ENCODE measurements around the gene FUNDC2. TPM values are rescaled to one million over a fixed set of nuclear protein-coding genes. Genes with fewer than 3 reads are reported as not detected.
A peak's percentile ranks its signal among the peaks of the same experiment; 100 is the strongest.

Gene FUNDC2
- 79.7 TPM for total RNA-seq
- long read RNA-seq, full-length matches to known transcripts, result 68 of 74 reads
- long read RNA-seq, partial matches to known transcripts, result 3 of 74 reads
- long read RNA-seq, other reads (novel, unspliced or antisense), result 3 of 74 reads

GRCh38 chrX:155026727-155027508 lies at the start of gene FUNDC2:
Gene FUNDC2, plus strand, starts transcription at chrX:155026844. Its CDS starts 95 bp downstream, at chrX:155026939.
- Histone ChIP-seq H3K36me3 (no peaks in the 10 kb centered on the region), H3K27ac (peak within 1 kb of the TSS; percentile 98), H3K4me1 (peaks cover 8% of the 10 kb centered on the region), H3K27me3 (ENCODE audit: low read depth) (no peaks in the 10 kb centered on the region), H3K9me3 (no peaks in the 10 kb centered on the region), H3K4me3 (peak within 1 kb of the TSS; percentile 61)
- no peak for TF ChIP-seq CTCF (IDR thresholded peaks at IDR 0.05)
- ATAC-seq (peak; percentile 95 to 97), DNase-seq (peak; percentile 96)
- intact Hi-C loops (cut with DNase I), result no loop called here

DNA sequence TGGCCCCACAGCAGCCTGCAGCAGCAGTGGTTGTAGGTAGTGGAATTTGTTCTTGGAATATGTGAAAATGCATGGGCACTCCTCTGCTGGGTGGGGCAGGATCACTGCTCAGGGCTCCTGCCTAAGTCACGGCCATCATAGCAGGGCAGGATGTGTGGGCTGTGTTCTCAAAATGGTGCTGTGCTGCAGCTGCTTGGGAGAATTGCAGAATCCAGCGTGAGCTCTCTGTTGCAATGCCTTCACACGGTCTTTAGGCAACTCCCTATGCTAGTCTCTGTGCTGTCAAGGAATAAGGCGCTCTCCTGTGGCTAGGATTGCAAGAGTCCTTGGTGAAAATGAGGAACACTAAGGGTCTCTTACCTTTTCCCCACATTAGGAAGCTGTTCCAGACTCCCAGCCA lies 47.0 kb upstream of the FUNDC2 start:
- H3K27me3 ChIP-seq (ENCODE audit: low read depth), result no peaks in the 10 kb centered on the region
- TF ChIP-seq CTCF (IDR thresholded peaks at IDR 0.05), result no peak
- no peaks in the 10 kb centered on the region for H3K36me3 ChIP-seq
- H3K4me3 ChIP-seq, result no peak overlapping the region
- no peaks in the 10 kb centered on the region for H3K9me3 ChIP-seq
- peak; percentile 44 for DNase-seq
- intact Hi-C loops (cut with DNase I), result loop anchor here (10.0 kb wide), 1 partner anchor 55 kb away; no protein-coding TSS in a partner anchor
- H3K27ac ChIP-seq, result no peak overlapping the region
- H3K4me1 ChIP-seq, result no peaks in the 10 kb centered on the region
- peak; percentile 42 to 65 for ATAC-seq

GRCh38 chrX:154980330-154981115 lies 46.1 kb upstream of the FUNDC2 start:
- H3K27me3 ChIP-seq (ENCODE audit: low read depth), result no peaks in the 10 kb centered on the region
- intact Hi-C loops (cut with DNase I), result loop anchor here (10.0 kb wide), 1 partner anchor 54 kb away; no protein-coding TSS in a partner anchor
- peak overlapping the region; percentile 42 for H3K4me3 ChIP-seq
- H3K9me3 ChIP-seq, result no peaks in the 10 kb centered on the region
- peak; percentile 64 for DNase-seq
- H3K4me1 ChIP-seq, result no peaks in the 10 kb centered on the region
- no peaks in the 10 kb centered on the region for H3K36me3 ChIP-seq
- peak; percentile 66 for TF ChIP-seq CTCF (IDR thresholded peaks at IDR 0.05)
- ATAC-seq, result peak; percentile 93 to 96
- H3K27ac ChIP-seq, result peak overlapping the region; percentile 41

- intact Hi-C loops (cut with DNase I), result loop anchor here (10.0 kb wide), 1 partner anchor 54 kb away; no protein-coding TSS in a partner anchor
- no peak for TF ChIP-seq CTCF (IDR thresholded peaks at IDR 0.05)
- Histone ChIP-seq H3K4me3 (peak overlapping the region; percentile 42), H3K4me1 (no peaks in the 10 kb centered on the region), H3K9me3 (no peaks in the 10 kb centered on the region), H3K27ac (no peak overlapping the region), H3K27me3 (ENCODE audit: low read depth) (no peaks in the 10 kb centered on the region), H3K36me3 (no peaks in the 10 kb centered on the region)
- DNase-seq, result no peak
- ATAC-seq, result no peak
These were observed 45.6 kb upstream of the FUNDC2 start for GRCh38 chrX:154981116-154981411.

DNA sequence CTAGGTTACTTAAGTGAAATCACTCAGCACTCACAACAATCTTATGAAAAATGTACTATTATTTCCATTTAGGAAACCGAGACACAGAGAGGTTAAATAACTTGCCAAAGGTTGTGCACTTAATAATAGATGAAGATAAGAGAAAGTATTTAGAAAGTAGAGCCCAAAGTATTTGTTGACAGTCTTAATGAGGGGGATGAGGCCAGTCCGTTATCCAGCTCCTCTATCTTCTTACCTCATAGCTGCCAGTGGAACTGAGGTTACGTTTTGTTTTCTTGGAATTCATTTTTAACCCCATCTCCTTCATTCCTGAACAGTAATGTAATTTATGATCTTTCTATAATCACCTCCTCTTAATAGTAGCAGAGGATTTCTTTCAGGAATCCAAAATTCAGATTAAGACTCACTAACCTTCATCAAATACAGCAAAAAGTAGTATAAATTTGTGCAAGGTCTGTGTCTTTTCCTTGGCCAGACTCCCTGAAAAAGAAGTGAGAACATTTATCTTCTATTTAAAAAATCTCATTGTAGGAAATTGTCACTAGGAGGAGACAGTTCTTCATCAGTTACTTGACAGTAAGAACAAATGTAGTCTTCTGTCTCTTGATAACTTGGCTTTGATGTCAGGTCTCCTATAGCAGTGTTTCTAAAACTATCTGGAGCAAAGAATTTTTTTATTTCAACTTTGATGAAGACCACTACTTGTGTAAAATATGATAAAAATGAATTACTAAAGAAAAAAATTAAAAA lies 39.6 kb upstream of the FUNDC2 start:
- Histone ChIP-seq H3K36me3 (no peaks in the 10 kb centered on the region), H3K9me3 (no peaks in the 10 kb centered on the region), H3K27ac (no peak overlapping the region), H3K4me1 (no peaks in the 10 kb centered on the region), H3K4me3 (no peak overlapping the region), H3K27me3 (ENCODE audit: low read depth) (no peaks in the 10 kb centered on the region)
- ATAC-seq (no peak), DNase-seq (no peak)
- intact Hi-C loops (cut with DNase I), result loop anchor here (10.0 kb wide), 1 partner anchor 48 kb away; no protein-coding TSS in a partner anchor
- no peak for TF ChIP-seq CTCF (IDR thresholded peaks at IDR 0.05)
